ENCODE data around the gene FLVCR1.
"Not testable (repeated sequence)": the region's sequence is repeated elsewhere in the genome, so short reads cannot be mapped to it uniquely, and the experiment has no call there.

The FLVCR1 gene

GRCh38 chr1:212860713-212861581, 2.9 kb downstream of the FLVCR1 start:
- no peak for DNase-seq (ENCODE audit: low read depth in 2 of 2)

GRCh38 chr1:212862111-212862690, 4.1 kb downstream of the FLVCR1 start:
- no peak for DNase-seq (ENCODE audit: low read depth in 2 of 2)

- DNase-seq (ENCODE audit: low read depth in 2 of 2) = not testable (repeated sequence)
Observed at GRCh38 chr1:212863345-212863744, 5.3 kb downstream of the FLVCR1 start.

- DNase-seq (ENCODE audit: low read depth in 2 of 2) = no peak
Observed at GRCh38 chr1:212864201-212864600, 6.1 kb downstream of the FLVCR1 start.

GRCh38 chr1:212867192-212867591, 9.1 kb downstream of the FLVCR1 start:
- DNase-seq (ENCODE audit: low read depth in 2 of 2) = no peak

GRCh38 chr1:212871976-212872375, 13.9 kb downstream of the FLVCR1 start:
- no peak for DNase-seq (ENCODE audit: low read depth in 2 of 2)

GRCh38 chr1:212873518-212873917, 15.4 kb downstream of the FLVCR1 start:
- no peak for DNase-seq (ENCODE audit: low read depth in 2 of 2)

- no peak for DNase-seq (ENCODE audit: low read depth in 2 of 2)
Observed at GRCh38 chr1:212878418-212878817, 20.3 kb downstream of the FLVCR1 start.

- no peak for DNase-seq (ENCODE audit: low read depth in 2 of 2)
Observed at GRCh38 chr1:212879947-212880690, 22.0 kb downstream of the FLVCR1 start.

- DNase-seq (ENCODE audit: low read depth in 2 of 2) = no peak
Observed at GRCh38 chr1:212884592-212884991, 26.5 kb downstream of the FLVCR1 start.

GRCh38 chr1:212892108-212892507, 34.0 kb downstream of the FLVCR1 start:
- no peak for DNase-seq (ENCODE audit: low read depth in 2 of 2)

GRCh38 chr1:212899845-212900244, 41.8 kb downstream of the FLVCR1 start:
- DNase-seq (ENCODE audit: low read depth in 2 of 2) = no peak

GRCh38 chr1:212901290-212901689, 43.2 kb downstream of the FLVCR1 start:
- DNase-seq (ENCODE audit: low read depth in 2 of 2) = no peak

- DNase-seq (ENCODE audit: low read depth in 2 of 2) = no peak
Observed at GRCh38 chr1:212902054-212902453, 44.0 kb downstream of the FLVCR1 start.

GRCh38 chr1:212903664-212904063, 45.6 kb downstream of the FLVCR1 start:
- DNase-seq (ENCODE audit: low read depth in 2 of 2) = no peak

GRCh38 chr1:212908071-212908470, 50.0 kb downstream of the FLVCR1 start:
- not testable (repeated sequence) for DNase-seq (ENCODE audit: low read depth in 2 of 2)

- DNase-seq (ENCODE audit: low read depth in 2 of 2) = no peak
Observed at GRCh38 chr1:212908971-212909370, 50.9 kb downstream of the FLVCR1 start.

GRCh38 chr1:212909652-212910063, 51.6 kb downstream of the FLVCR1 start:
- DNase-seq (ENCODE audit: low read depth in 2 of 2) = no peak

- DNase-seq (ENCODE audit: low read depth in 2 of 2) = not testable (repeated sequence)
Observed at GRCh38 chr1:212910213-212910612, 52.1 kb downstream of the FLVCR1 start.

GRCh38 chr1:212913638-212914037, 55.6 kb downstream of the FLVCR1 start:
- DNase-seq (ENCODE audit: low read depth in 2 of 2) = not testable (repeated sequence)

GRCh38 chr1:212914110-212914509, 56.0 kb downstream of the FLVCR1 start:
- not testable (repeated sequence) for DNase-seq (ENCODE audit: low read depth in 2 of 2)

GRCh38 chr1:212914789-212915188, 56.7 kb downstream of the FLVCR1 start:
- no peak for DNase-seq (ENCODE audit: low read depth in 2 of 2)
